K562 (cell line): Measurements from ENCODE around the gene CSNK1G2.
"Not testable (repeated sequence)": the region's sequence is repeated elsewhere in the genome, so short reads cannot be mapped to it uniquely, and the experiment has no call there.

ENCODE experiments used
- ADNP ChIP-seq: fragments of 200-800 bp; sonication (Bioruptor generic); IDR thresholded peaks from 2 replicates; pipeline ENCODE4 v1.6.1; 2016; ENCODE audit warnings: missing genetic modification characterization, missing compliant biosample characterization
- CHD1 ChIP-seq: fragments of 200-600 bp; sonication (generic); IDR thresholded peaks from one replicate; pipeline ENCODE4 v1.6.1; 2012; ENCODE audit warnings: mild to moderate bottlenecking, moderate library complexity, low read length, inconsistent platforms
- DPF2 ChIP-seq: fragments of 450-650 bp; IDR thresholded peaks from 2 replicates; pipeline ENCODE4 v1.6.1; 2016
- HMG20B ChIP-seq: fragments of 250-450 bp; sonication (Bioruptor Pico); IDR thresholded peaks from 2 replicates; pipeline ENCODE4 v1.5.0; 2021; ENCODE audit warnings: mild to moderate bottlenecking
- MED1 ChIP-seq: sonication (generic); formaldehyde crosslinking; IDR thresholded peaks from 2 replicates; pipeline ENCODE4 v1.8.1; 2023; ENCODE audit warnings: missing genetic modification reagents, borderline replicate concordance
- PRMT5 ChIP-seq: sonication (generic); formaldehyde crosslinking; IDR thresholded peaks from 2 replicates; pipeline ENCODE4 v1.5.0; 2020; ENCODE audit warnings: missing genetic modification reagents
- SOX6 ChIP-seq: fragments of 450-650 bp; IDR thresholded peaks from 2 replicates; pipeline ENCODE4 v1.6.1; 2014; ENCODE audit warnings: mild to moderate bottlenecking
- YY1 ChIP-seq, 3 experiments: IDR thresholded peaks; 2 replicates each; pipeline ENCODE4 v1.6.1; 2011; ENCODE audit warnings: low read length in 2 of 3, mild to moderate bottlenecking in 2 of 3, moderate library complexity in 2 of 3, borderline replicate concordance in 1 of 3, control low read depth in 1 of 3, low read depth in 1 of 3; ENCODE audit not compliant: insufficient read depth in 3 of 3, insufficient replicate concordance in 2 of 3, control insufficient read depth in 1 of 3, insufficient read length in 1 of 3; ENCODE audit errors: extremely low read depth in 1 of 3
- ZNF143 ChIP-seq: sonication (generic); formaldehyde crosslinking; IDR thresholded peaks from 2 replicates; pipeline ENCODE4 v1.9.0; 2022; ENCODE audit warnings: mild to moderate bottlenecking, missing genetic modification reagents
- ZSCAN32 ChIP-seq: fragments of 450-650 bp; formaldehyde crosslinking; IDR thresholded peaks from 2 replicates; pipeline ENCODE4 v1.4.0; 2020; ENCODE audit warnings: mild to moderate bottlenecking, moderate library complexity
- TF ChIP-seq, protein P1 (sequence below), 3 experiments: IDR thresholded peaks in 2 of 3; conservative IDR thresholded peaks in 1 of 3; 2 replicates each; pipeline ENCODE4 v1.5.1; 2011 to 2012; ENCODE audit warnings: low read length in 3 of 3, mild to moderate bottlenecking in 3 of 3, control low read depth in 2 of 3, improper control_type of control experiment in 1 of 3, inconsistent platforms in 1 of 3, low read depth in 1 of 3, mixed read lengths in 1 of 3, moderate library complexity in 1 of 3; ENCODE audit not compliant: insufficient read depth in 2 of 3

GRCh38 chr19:1988464-1988863 is 47.5 kb downstream of the CSNK1G2 start:
- not testable (repeated sequence) for TF ChIP-seq HMG20B (CRISPR knock-in tag); SOX6; MED1 (CRISPR knock-in tag); PRMT5 (CRISPR knock-in tag); ZNF143 (CRISPR knock-in tag); CHD1; DPF2; YY1 (IDR thresholded peaks at IDR 0.05; ENCODE audit: borderline replicate concordance in 1 of 3, control insufficient read depth in 1 of 3, extremely low read depth in 1 of 3, insufficient read depth in 3 of 3, insufficient read length in 1 of 3, insufficient replicate concordance in 2 of 3, low read depth in 1 of 3, low read length in 2 of 3); ZSCAN32 (CRISPR knock-in tag); ADNP (tag)
- TF ChIP-seq, protein P1, sequence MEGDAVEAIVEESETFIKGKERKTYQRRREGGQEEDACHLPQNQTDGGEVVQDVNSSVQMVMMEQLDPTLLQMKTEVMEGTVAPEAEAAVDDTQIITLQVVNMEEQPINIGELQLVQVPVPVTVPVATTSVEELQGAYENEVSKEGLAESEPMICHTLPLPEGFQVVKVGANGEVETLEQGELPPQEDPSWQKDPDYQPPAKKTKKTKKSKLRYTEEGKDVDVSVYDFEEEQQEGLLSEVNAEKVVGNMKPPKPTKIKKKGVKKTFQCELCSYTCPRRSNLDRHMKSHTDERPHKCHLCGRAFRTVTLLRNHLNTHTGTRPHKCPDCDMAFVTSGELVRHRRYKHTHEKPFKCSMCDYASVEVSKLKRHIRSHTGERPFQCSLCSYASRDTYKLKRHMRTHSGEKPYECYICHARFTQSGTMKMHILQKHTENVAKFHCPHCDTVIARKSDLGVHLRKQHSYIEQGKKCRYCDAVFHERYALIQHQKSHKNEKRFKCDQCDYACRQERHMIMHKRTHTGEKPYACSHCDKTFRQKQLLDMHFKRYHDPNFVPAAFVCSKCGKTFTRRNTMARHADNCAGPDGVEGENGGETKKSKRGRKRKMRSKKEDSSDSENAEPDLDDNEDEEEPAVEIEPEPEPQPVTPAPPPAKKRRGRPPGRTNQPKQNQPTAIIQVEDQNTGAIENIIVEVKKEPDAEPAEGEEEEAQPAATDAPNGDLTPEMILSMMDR (IDR thresholded peaks at IDR 0.05 in 2 of 3, conservative IDR thresholded peaks at IDR 0.05 in 1 of 3; ENCODE audit: insufficient read depth in 2 of 3, low read depth in 1 of 3, low read length in 3 of 3): not testable (repeated sequence)
